ENCODE data around the gene ASCL5. TPM values are rescaled to one million over a fixed set of nuclear protein-coding genes. Genes with fewer than 3 reads are reported as not detected.

The ASCL5 gene
- total RNA-seq, 1 experiment from 2014 or later: not detected

GRCh38 chr1:201096977-201097856 lies 29.8 kb downstream of the ASCL5 start:
- ChIA-PET CTCF (interaction anchor here (0.6 to 6.9 kb wide), 6 partner anchors 12 to 1089 kb away, joined by 3 to 46 read pairs (median 15); partner anchors contain the start of gene CACNA1S), POLR2A (interaction anchor here (1.0 to 1.7 kb wide), 3 partner anchors 10 to 134 kb away, joined by 3 to 5 read pairs (median 4); no protein-coding TSS in a partner anchor)
- Mint-ChIP-seq H3K9me3 (ENCODE audit: unreplicated experiment) (no peaks in the 10 kb centered on the region), H3K36me3 (ENCODE audit: insufficient read depth, unreplicated experiment) (peaks cover 4% of the 10 kb centered on the region), H3K27me3 (ENCODE audit: insufficient read depth, unreplicated experiment) (peaks cover 20% of the 10 kb centered on the region), H3K4me3 (ENCODE audit: unreplicated experiment) (no peak overlapping the region), H3K27ac (ENCODE audit: low read depth, unreplicated experiment) (no peak overlapping the region), H3K4me1 (ENCODE audit: insufficient read depth, unreplicated experiment) (no peaks in the 10 kb centered on the region)
- DNase-seq (ENCODE audit: unreplicated experiment): no peak
- no peak for TF ChIP-seq CTCF (IDR thresholded peaks at IDR 0.05; ENCODE audit: unreplicated experiment)
- BruUV-seq (replicated peaks): no TSS peak
- intact Hi-C loops (cut with micrococcal nuclease): no loop called here

- POLR2A ChIA-PET: interaction anchor here (1.0 to 1.7 kb wide), 3 partner anchors 9 to 133 kb away, joined by 3 to 5 read pairs (median 4); no protein-coding TSS in a partner anchor
- Mint-ChIP-seq H3K27me3 (ENCODE audit: insufficient read depth, unreplicated experiment) (peaks cover 20% of the 10 kb centered on the region), H3K36me3 (ENCODE audit: insufficient read depth, unreplicated experiment) (peaks cover 4% of the 10 kb centered on the region), H3K9me3 (ENCODE audit: unreplicated experiment) (no peaks in the 10 kb centered on the region), H3K4me3 (ENCODE audit: unreplicated experiment) (no peak overlapping the region), H3K27ac (ENCODE audit: low read depth, unreplicated experiment) (no peak overlapping the region), H3K4me1 (ENCODE audit: insufficient read depth, unreplicated experiment) (no peaks in the 10 kb centered on the region)
- CTCF ChIA-PET: interaction anchor here (0.7 to 6.9 kb wide), 5 partner anchors 10 to 299 kb away, joined by 3 to 46 read pairs (median 4); partner anchors contain the start of gene CACNA1S
- TF ChIP-seq CTCF (IDR thresholded peaks at IDR 0.05; ENCODE audit: unreplicated experiment): no peak
- intact Hi-C loops (cut with micrococcal nuclease): no loop called here
- no peak for DNase-seq (ENCODE audit: unreplicated experiment)
- BruUV-seq (replicated peaks): no TSS peak
These were observed 30.9 kb downstream of the ASCL5 start for GRCh38 chr1:201096041-201096461.

GRCh38 chr1:201095581-201095980 lies 31.4 kb downstream of the ASCL5 start:
- Mint-ChIP-seq H3K27me3 (ENCODE audit: insufficient read depth, unreplicated experiment) (peaks cover 20% of the 10 kb centered on the region), H3K36me3 (ENCODE audit: insufficient read depth, unreplicated experiment) (peaks cover 4% of the 10 kb centered on the region), H3K4me1 (ENCODE audit: insufficient read depth, unreplicated experiment) (no peaks in the 10 kb centered on the region), H3K27ac (ENCODE audit: low read depth, unreplicated experiment) (no peak overlapping the region), H3K4me3 (ENCODE audit: unreplicated experiment) (no peak overlapping the region), H3K9me3 (ENCODE audit: unreplicated experiment) (no peaks in the 10 kb centered on the region)
- intact Hi-C loops (cut with micrococcal nuclease): no loop called here
- no peak for DNase-seq (ENCODE audit: unreplicated experiment)
- CTCF ChIA-PET: interaction anchor here (0.7 to 6.9 kb wide), 5 partner anchors 10 to 300 kb away, joined by 3 to 46 read pairs (median 4); partner anchors contain the start of gene CACNA1S
- POLR2A ChIA-PET: interaction anchor here (1.7 kb wide), 1 partner anchor 132 kb away, joined by 4 read pairs; no protein-coding TSS in a partner anchor
- BruUV-seq (replicated peaks): no TSS peak
- TF ChIP-seq CTCF (IDR thresholded peaks at IDR 0.05; ENCODE audit: unreplicated experiment): no peak

- intact Hi-C loops (cut with micrococcal nuclease): no loop called here
- no peak for DNase-seq (ENCODE audit: unreplicated experiment)
- H3K9me3 Mint-ChIP-seq (ENCODE audit: unreplicated experiment): no peaks in the 10 kb centered on the region
- no peak for TF ChIP-seq CTCF (IDR thresholded peaks at IDR 0.05; ENCODE audit: unreplicated experiment)
- H3K27ac Mint-ChIP-seq (ENCODE audit: low read depth, unreplicated experiment): no peak overlapping the region
- CTCF ChIA-PET: interaction anchor here (0.5 to 6.9 kb wide), 5 partner anchors 9 to 732 kb away, joined by 3 to 46 read pairs (median 3); partner anchors contain the start of gene CACNA1S
- peaks cover 20% of the 10 kb centered on the region for H3K27me3 Mint-ChIP-seq (ENCODE audit: insufficient read depth, unreplicated experiment)
- no peak overlapping the region for H3K4me3 Mint-ChIP-seq (ENCODE audit: unreplicated experiment)
- H3K36me3 Mint-ChIP-seq (ENCODE audit: insufficient read depth, unreplicated experiment): peaks cover 4% of the 10 kb centered on the region
- POLR2A ChIA-PET: interaction anchor here (0.7 kb wide), 1 partner anchor 10 kb away, joined by 3 read pairs; no protein-coding TSS in a partner anchor
- H3K4me1 Mint-ChIP-seq (ENCODE audit: insufficient read depth, unreplicated experiment): no peaks in the 10 kb centered on the region
- no TSS peak for BruUV-seq (replicated peaks)
These were observed 32.2 kb downstream of the ASCL5 start for GRCh38 chr1:201094832-201095231.
